ENCODE results near the gene RAVER1. TPM values are rescaled to one million over a fixed set of nuclear protein-coding genes. Genes with fewer than 3 reads are reported as not detected.

Gene RAVER1
- total RNA-seq, 1 experiment from 2014 or later: 87.7 TPM

DNA sequence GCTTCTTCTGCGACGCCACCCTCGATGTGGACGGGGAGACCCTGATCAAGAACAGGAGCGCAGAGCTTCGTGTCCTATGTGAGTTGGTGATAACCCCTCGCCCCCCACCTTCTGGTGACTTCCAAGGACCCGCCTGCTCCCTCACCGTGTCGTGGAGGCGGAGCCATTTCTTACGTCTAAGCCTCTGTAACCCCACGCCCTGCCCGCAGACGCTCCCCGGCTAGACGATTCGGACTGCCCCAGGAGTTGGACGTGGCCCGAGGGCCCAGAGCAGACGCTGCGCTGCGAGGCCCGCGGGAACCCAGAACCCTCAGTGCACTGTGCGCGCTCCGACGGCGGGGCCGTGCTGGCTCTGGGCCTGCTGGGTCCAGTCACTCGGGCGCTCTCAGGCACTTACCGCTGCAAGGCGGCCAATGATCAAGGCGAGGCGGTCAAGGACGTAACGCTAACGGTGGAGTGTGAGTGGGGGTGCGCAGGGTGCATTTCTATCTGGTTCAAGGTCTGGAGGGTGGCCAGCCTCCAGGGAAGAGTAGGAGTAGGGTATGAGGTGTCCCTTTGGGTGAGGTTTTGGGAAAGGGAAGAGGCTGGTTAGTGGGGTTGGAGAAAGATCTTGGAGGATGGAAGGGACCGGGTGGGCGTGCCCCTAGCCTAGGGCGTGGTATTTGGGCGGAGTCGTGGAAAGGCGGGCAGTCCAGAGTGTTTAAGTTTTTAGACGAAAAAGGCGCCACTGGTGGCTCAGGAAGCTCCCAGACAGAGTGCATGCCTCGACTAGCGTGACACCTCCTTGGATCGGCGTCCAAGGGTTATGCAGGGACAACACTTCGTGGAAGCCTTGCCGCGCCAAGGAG, 40.3 kb downstream of the RAVER1 start:
- intact Hi-C loops (cut with micrococcal nuclease; ENCODE audit: unreplicated experiment): no loop called here
- peak overlapping the region; percentile 47 for H3K4me3 ChIP-seq (ENCODE audit: low read depth, low read length, poor library complexity, severe bottlenecking)
- TF ChIP-seq, protein P1, sequence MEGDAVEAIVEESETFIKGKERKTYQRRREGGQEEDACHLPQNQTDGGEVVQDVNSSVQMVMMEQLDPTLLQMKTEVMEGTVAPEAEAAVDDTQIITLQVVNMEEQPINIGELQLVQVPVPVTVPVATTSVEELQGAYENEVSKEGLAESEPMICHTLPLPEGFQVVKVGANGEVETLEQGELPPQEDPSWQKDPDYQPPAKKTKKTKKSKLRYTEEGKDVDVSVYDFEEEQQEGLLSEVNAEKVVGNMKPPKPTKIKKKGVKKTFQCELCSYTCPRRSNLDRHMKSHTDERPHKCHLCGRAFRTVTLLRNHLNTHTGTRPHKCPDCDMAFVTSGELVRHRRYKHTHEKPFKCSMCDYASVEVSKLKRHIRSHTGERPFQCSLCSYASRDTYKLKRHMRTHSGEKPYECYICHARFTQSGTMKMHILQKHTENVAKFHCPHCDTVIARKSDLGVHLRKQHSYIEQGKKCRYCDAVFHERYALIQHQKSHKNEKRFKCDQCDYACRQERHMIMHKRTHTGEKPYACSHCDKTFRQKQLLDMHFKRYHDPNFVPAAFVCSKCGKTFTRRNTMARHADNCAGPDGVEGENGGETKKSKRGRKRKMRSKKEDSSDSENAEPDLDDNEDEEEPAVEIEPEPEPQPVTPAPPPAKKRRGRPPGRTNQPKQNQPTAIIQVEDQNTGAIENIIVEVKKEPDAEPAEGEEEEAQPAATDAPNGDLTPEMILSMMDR (conservative IDR thresholded peaks at IDR 0.05; ENCODE audit: low read depth, low read length): no peak
- no peak for TF ChIP-seq EZH2 (IDR thresholded peaks at IDR 0.05; ENCODE audit: borderline replicate concordance, low read depth, low read length, poor library complexity, severe bottlenecking)
- H3K27ac ChIP-seq (ENCODE audit: low read depth, low read length, poor library complexity, severe bottlenecking): no peak overlapping the region
- peak; percentile 63 for DNase-seq (ENCODE audit: low spot score)
- BruUV-seq (replicated peaks): no TSS peak
- H3K36me3 ChIP-seq (ENCODE audit: insufficient read depth, low read length, poor library complexity, severe bottlenecking): no peaks in the 10 kb centered on the region
- H3K9me3 ChIP-seq (ENCODE audit: low read depth, low read length, poor library complexity, severe bottlenecking): no peaks in the 10 kb centered on the region
- H3K27me3 ChIP-seq (replicated peaks; ENCODE audit: insufficient read depth, low read depth, low read length, poor library complexity): peaks cover 38% of the 10 kb centered on the region
- ChIA-PET POLR2A (ENCODE audit: low non-redundant PET) (no interaction called here), CTCF (no interaction called here)
- H3K4me1 ChIP-seq (ENCODE audit: insufficient read depth, low read length, poor library complexity, severe bottlenecking): peaks cover 45% of the 10 kb centered on the region

DNA sequence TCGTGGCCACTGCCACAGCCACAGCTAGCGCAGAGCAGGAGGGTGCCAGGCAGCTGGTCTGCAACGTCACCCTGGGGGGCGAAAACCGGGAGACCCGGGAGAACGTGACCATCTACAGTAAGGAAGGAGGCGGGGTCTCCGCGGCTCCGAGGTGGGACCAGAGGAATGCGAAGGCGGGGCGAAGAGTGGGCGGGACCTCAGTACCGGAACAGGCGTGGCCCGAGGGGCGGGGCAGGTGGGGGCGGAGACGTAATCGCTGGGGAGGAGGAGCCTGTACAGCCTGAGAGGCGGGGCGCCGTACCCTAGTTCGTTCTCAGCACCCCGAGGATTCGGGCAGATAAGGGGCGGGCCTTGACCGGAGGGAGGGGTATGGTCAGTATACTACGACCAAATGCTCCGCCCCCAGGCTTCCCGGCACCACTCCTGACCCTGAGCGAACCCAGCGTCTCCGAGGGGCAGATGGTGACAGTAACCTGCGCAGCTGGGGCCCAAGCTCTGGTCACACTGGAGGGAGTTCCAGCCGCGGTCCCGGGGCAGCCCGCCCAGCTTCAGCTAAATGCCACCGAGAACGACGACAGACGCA, 41.0 kb downstream of the RAVER1 start:
- peaks cover 38% of the 10 kb centered on the region for H3K27me3 ChIP-seq (replicated peaks; ENCODE audit: insufficient read depth, low read depth, low read length, poor library complexity)

GRCh38 chr19:10291554-10292205, 41.6 kb downstream of the RAVER1 start:
- Histone ChIP-seq H3K36me3 (ENCODE audit: insufficient read depth, low read length, poor library complexity, severe bottlenecking) (no peaks in the 10 kb centered on the region), H3K4me1 (ENCODE audit: insufficient read depth, low read length, poor library complexity, severe bottlenecking) (peaks cover 55% of the 10 kb centered on the region)
- no TSS peak for BruUV-seq (replicated peaks)

More for the DNA sequence above, 41.0 kb downstream of the RAVER1 start:
- ChIA-PET CTCF (no interaction called here), POLR2A (ENCODE audit: low non-redundant PET) (no interaction called here)
- no peak for TF ChIP-seq EZH2 (IDR thresholded peaks at IDR 0.05; ENCODE audit: borderline replicate concordance, low read depth, low read length, poor library complexity, severe bottlenecking)
- TF ChIP-seq, protein P1 (conservative IDR thresholded peaks at IDR 0.05; ENCODE audit: low read depth, low read length): no peak
- H3K4me1 ChIP-seq (ENCODE audit: insufficient read depth, low read length, poor library complexity, severe bottlenecking): peaks cover 49% of the 10 kb centered on the region
- no peak overlapping the region for H3K27ac ChIP-seq (ENCODE audit: low read depth, low read length, poor library complexity, severe bottlenecking)
- peak; percentile 88 for DNase-seq (ENCODE audit: low spot score)
- H3K36me3 ChIP-seq (ENCODE audit: insufficient read depth, low read length, poor library complexity, severe bottlenecking): no peaks in the 10 kb centered on the region
- peak overlapping the region; percentile 47 for H3K4me3 ChIP-seq (ENCODE audit: low read depth, low read length, poor library complexity, severe bottlenecking)
- intact Hi-C loops (cut with micrococcal nuclease; ENCODE audit: unreplicated experiment): no loop called here
- no peaks in the 10 kb centered on the region for H3K9me3 ChIP-seq (ENCODE audit: low read depth, low read length, poor library complexity, severe bottlenecking)
- no TSS peak for BruUV-seq (replicated peaks)

More at GRCh38 chr19:10291554-10292205, 41.6 kb downstream of the RAVER1 start:
- POLR2A ChIA-PET (ENCODE audit: low non-redundant PET): interaction anchor here (0.6 kb wide), 1 partner anchor 85 kb away, joined by 4 read pairs; no protein-coding TSS in a partner anchor
- Histone ChIP-seq H3K9me3 (ENCODE audit: low read depth, low read length, poor library complexity, severe bottlenecking) (no peaks in the 10 kb centered on the region), H3K27ac (ENCODE audit: low read depth, low read length, poor library complexity, severe bottlenecking) (no peak overlapping the region), H3K4me3 (ENCODE audit: low read depth, low read length, poor library complexity, severe bottlenecking) (peak overlapping the region; percentile 47), H3K27me3 (replicated peaks; ENCODE audit: insufficient read depth, low read depth, low read length, poor library complexity) (peaks cover 38% of the 10 kb centered on the region)
- DNase-seq (ENCODE audit: low spot score): no peak
- intact Hi-C loops (cut with micrococcal nuclease; ENCODE audit: unreplicated experiment): no loop called here
- CTCF ChIA-PET: interaction anchor here (3.1 kb wide), 1 partner anchor 22 kb away, joined by 15 read pairs; no protein-coding TSS in a partner anchor
- TF ChIP-seq, protein P1 (conservative IDR thresholded peaks at IDR 0.05; ENCODE audit: low read depth, low read length): no peak
- no peak for TF ChIP-seq EZH2 (IDR thresholded peaks at IDR 0.05; ENCODE audit: borderline replicate concordance, low read depth, low read length, poor library complexity, severe bottlenecking)

All from A673 (cell line).